GM12878 (cell line): ENCODE results near the gene DAPK2. TPM values are rescaled to one million over a fixed set of nuclear protein-coding genes. Genes with fewer than 3 reads are reported as not detected.

Experiments used
- ATAC-seq: fragments of 200-7000 bp; cut with Tn5 transposase; 3 replicates; pipeline ENCODE4 v1.9.1; 2020; ENCODE audit warnings: mild to moderate bottlenecking, moderate library complexity
- BruUV-seq: library from RNA; stranded (reverse); fragments of 400-500 nt; replicated peaks from 2 replicates; lab custom pipeline; 2021; lab: Mats Ljungman, UMichigan
- CTCF ChIA-PET: fragments of 300-600 bp; sonication (Branson Sonifier 250); formaldehyde crosslinking; extraction: SDS; loops from one replicate; lab custom pipeline; 2021; ENCODE audit warnings: inconsistent platforms; lab: Yijun Ruan, JAX
- POLR2A ChIA-PET: fragments of 350-600 bp; formaldehyde crosslinking; extraction: SDS; loops from one replicate; lab custom pipeline; 2021; ENCODE audit warnings: inconsistent platforms; lab: Charles Lee
- RAD21 ChIA-PET: fragments of 300-600 bp; sonication (Branson Sonifier 250); formaldehyde crosslinking; loops from one replicate; lab custom pipeline; 2023; ENCODE audit warnings: antibody characterized with exemption; ENCODE audit not compliant: unreplicated experiment; lab: Charles Lee
- SMC1A ChIA-PET: fragments of 300-600 bp; sonication (Branson Sonifier 250); formaldehyde crosslinking; loops from one replicate; lab custom pipeline; 2023; ENCODE audit not compliant: unreplicated experiment, uncharacterized antibody; lab: Charles Lee
- DNase-seq: peaks from one replicate; pipeline ENCODE4 v3.0.0-alpha.2; 2011; ENCODE audit warnings: low read depth, low spot score
- FAIRE-seq: peaks from 3 replicates; lab custom pipeline; 2011; peaks lifted over from hg19 to GRCh38; lab: Jason Lieb, UNC
- H2AFZ ChIP-seq: 2 replicates; pipeline ENCODE4 v1.6.0; 2011; ENCODE audit warnings: low read depth, low read length, control low read depth; ENCODE audit not compliant: control insufficient read depth
- H3K27ac ChIP-seq: 2 replicates; pipeline ENCODE4 v1.5.1; 2011; ENCODE audit warnings: control low read depth; ENCODE audit not compliant: control insufficient read depth, insufficient read depth
- H3K27me3 ChIP-seq, 2 experiments: replicated peaks in 1 of 2; 2 replicates each; pipeline versions ENCODE4 v1.6.0 to v1.6.1; 2011; ENCODE audit warnings: low read length in 1 of 2; ENCODE audit not compliant: control insufficient read depth in 2 of 2, insufficient read depth in 2 of 2
- H3K36me3 ChIP-seq, 2 experiments: 2 replicates each; pipeline ENCODE4 v1.5.1; 2011; ENCODE audit warnings: low read length in 1 of 2; ENCODE audit not compliant: control insufficient read depth in 2 of 2, insufficient read depth in 2 of 2
- H3K4me1 ChIP-seq: 2 replicates; pipeline ENCODE4 v1.6.1; 2011; ENCODE audit warnings: mild to moderate bottlenecking, low read length, moderate library complexity, mixed read lengths; ENCODE audit not compliant: control insufficient read depth, insufficient read depth
- H3K4me2 ChIP-seq: 2 replicates; pipeline ENCODE4 v1.6.0; 2011; ENCODE audit warnings: control low read depth; ENCODE audit not compliant: control insufficient read depth, insufficient read depth
- H3K4me3 ChIP-seq: fragments of 200-600 bp; sonication (generic); 2 replicates; pipeline ENCODE4 v1.5.1; 2016
- H3K79me2 ChIP-seq: 2 replicates; pipeline ENCODE4 v1.6.0; 2011; ENCODE audit warnings: low read length; ENCODE audit not compliant: control insufficient read depth, insufficient read depth
- H3K9ac ChIP-seq: 2 replicates; pipeline ENCODE4 v1.8.0; 2011; ENCODE audit warnings: low read length, control low read depth, mixed read lengths; ENCODE audit not compliant: control insufficient read depth, insufficient read depth
- H3K9me3 ChIP-seq: replicated peaks from 3 replicates; pipeline ENCODE4 v1.5.1; 2011; ENCODE audit warnings: mild to moderate bottlenecking, low read length; ENCODE audit not compliant: control insufficient read depth, insufficient read depth
- H4K20me1 ChIP-seq: 2 replicates; pipeline ENCODE4 v1.6.0; 2011; ENCODE audit not compliant: control insufficient read depth, insufficient read depth
- ASH2L ChIP-seq: fragments of 300-600, 200-600 bp; sonication (generic); IDR thresholded peaks from 2 replicates; pipeline ENCODE4 v1.6.1; 2017; ENCODE audit warnings: low read depth, mild to moderate bottlenecking, borderline replicate concordance
- BACH1 ChIP-seq: fragments of 450-650 bp; IDR thresholded peaks from 2 replicates; pipeline ENCODE4 v1.6.1; 2017; ENCODE audit warnings: mild to moderate bottlenecking, borderline replicate concordance
- CBX3 ChIP-seq: fragments of 200-600 bp; sonication (generic); IDR thresholded peaks from 2 replicates; pipeline ENCODE4 v1.6.1; 2016; ENCODE audit warnings: low read depth, borderline replicate concordance
- CREB1 ChIP-seq: IDR thresholded peaks from 2 replicates; pipeline ENCODE4 v1.6.1; 2012; ENCODE audit warnings: low read depth, mild to moderate bottlenecking, inconsistent platforms
- E2F4 ChIP-seq: IDR thresholded peaks from 2 replicates; pipeline ENCODE4 v1.6.1; 2012; ENCODE audit warnings: low read depth, low read length, improper control_type of control experiment
- EED ChIP-seq: sonication (generic); IDR thresholded peaks from 2 replicates; pipeline ENCODE4 v1.6.1; 2016; ENCODE audit warnings: antibody characterized with exemption, low read depth
- EGR1 ChIP-seq, 2 experiments: IDR thresholded peaks; 1 replicate in 1 of 2; 2 replicates in 1 of 2; pipeline ENCODE4 v1.6.1; 2011 to 2012; ENCODE audit warnings: low read depth in 2 of 2, low read length in 2 of 2, borderline replicate concordance in 1 of 2, mild to moderate bottlenecking in 1 of 2, moderate library complexity in 1 of 2
- EP300 ChIP-seq, 2 experiments: fragments of 150-350 bp in 1 of 2; IDR thresholded peaks; 2 replicates each; pipeline ENCODE4 v1.6.1; 2011 to 2012; ENCODE audit warnings: low read depth in 2 of 2, low read length in 2 of 2, borderline replicate concordance in 1 of 2, improper control_type of control experiment in 1 of 2, inconsistent platforms in 1 of 2; ENCODE audit not compliant: control insufficient read depth in 1 of 2
- KLF5 ChIP-seq: fragments of 450-650 bp; IDR thresholded peaks from 2 replicates; pipeline ENCODE4 v1.6.1; 2014; ENCODE audit warnings: mild to moderate bottlenecking; ENCODE audit not compliant: partially characterized antibody
- NKRF ChIP-seq: fragments of 450-650 bp; conservative IDR thresholded peaks from 2 replicates; pipeline ENCODE4 v1.6.1; 2017; ENCODE audit warnings: mild to moderate bottlenecking, moderate library complexity
- NR2C2 ChIP-seq: IDR thresholded peaks from 2 replicates; pipeline ENCODE4 v1.6.1; 2011; ENCODE audit warnings: borderline replicate concordance, low read depth; ENCODE audit not compliant: control insufficient read depth, insufficient read length
- RUNX3 ChIP-seq: IDR thresholded peaks from 2 replicates; pipeline ENCODE4 v1.6.1; 2012; ENCODE audit warnings: low read length, inconsistent platforms
- SPI1 ChIP-seq: IDR thresholded peaks from 2 replicates; pipeline ENCODE4 v1.6.1; 2011; ENCODE audit warnings: low read depth, mild to moderate bottlenecking, low read length, moderate library complexity, borderline replicate concordance; ENCODE audit not compliant: insufficient read depth
- TBL1XR1 ChIP-seq: IDR thresholded peaks from 2 replicates; pipeline ENCODE4 v1.6.1; 2012; ENCODE audit warnings: low read depth, low read length, improper control_type of control experiment
- ZBED1 ChIP-seq: IDR thresholded peaks from 2 replicates; pipeline ENCODE4 v1.6.1; 2016; ENCODE audit warnings: borderline replicate concordance
- ZNF217 ChIP-seq: fragments of 450-650 bp; IDR thresholded peaks from 2 replicates; pipeline ENCODE4 v1.6.1; 2017; ENCODE audit warnings: antibody characterized with exemption, mild to moderate bottlenecking
- ZNF622 ChIP-seq: fragments of 450-650 bp; IDR thresholded peaks from 2 replicates; pipeline ENCODE4 v1.6.1; 2017; ENCODE audit warnings: mild to moderate bottlenecking, inconsistent platforms
- ZZZ3 ChIP-seq: IDR thresholded peaks from 2 replicates; pipeline ENCODE4 v1.6.1; 2011; ENCODE audit warnings: low read depth; ENCODE audit not compliant: control insufficient read depth, insufficient read length
- WGBS: methylation state at CpG from one replicate; pipeline ENCODE4 v1.1.6; 2016; ENCODE audit warnings: low lambda C conversion rate; ENCODE audit not compliant: insufficient replicate concordance, insufficient coverage; ENCODE audit errors: missing lambda C conversion rate; 5-methylcytosine and 5-hydroxymethylcytosine counted together
- in situ Hi-C: fragments of 300-500 bp; cut with MboI; formaldehyde crosslinking; loops from 9 replicates; pipeline ENCODE4 v1.14.3; 2018; ENCODE audit warnings: mixed read lengths
- intact Hi-C: fragments of 100-400 bp; cut with micrococcal nuclease; formaldehyde crosslinking; loops from one replicate; pipeline ENCODE4 v1.14.2; 2022; ENCODE audit not compliant: unreplicated experiment
- polyA plus RNA-seq, 11 experiments: library from polyadenylated mRNA; depleted of rRNA in 4 of 11; unstranded in 6 of 11; stranded (reverse) in 5 of 11; fragments of >200 nt; fragmentation: Nextera tagmentation in 4 of 11; fragmentation: Illumina TruSeq in 1 of 11; extraction: Ambion mirVana in 4 of 11; extraction: Trizol in 1 of 11; gene quantifications; 1 replicate in 1 of 11; 2 replicates in 10 of 11; pipeline versions ENCODE4 v1.2.1 to v1.2.3, GENCODE V29; 2011 to 2016; ENCODE audit warnings: inconsistent platforms in 2 of 11, missing spikeins in 2 of 11, low read depth in 1 of 11
- total RNA-seq, 4 experiments: library from RNA; depleted of rRNA in 3 of 4; stranded (reverse); fragments of >200 nt in 3 of 4; fragmentation: Illumina TruSeq in 1 of 4; extraction: Trizol in 1 of 4; gene quantifications; 2 replicates each; pipeline versions ENCODE4 v1.2.1 to v1.2.3, GENCODE V29; 2013 to 2021

DAPK2 gene
- total and polyA plus RNA-seq, 10 of the 15 experiments (the other 5 are each of a cell fraction or from before 2014, with no cell fraction given), result 0.69 to 8.4 (median 4.1) TPM

GRCh38 chr15:64003182-64003581 lies 43.1 kb downstream of the DAPK2 start:
- no peak overlapping the region for H3K4me2 ChIP-seq
- no peak for ATAC-seq
- no TSS peak for BruUV-seq
- intact Hi-C loops, result no loop called here
- no peak overlapping the region for H3K9ac ChIP-seq
- no peaks in the 10 kb centered on the region for H4K20me1 ChIP-seq
- FAIRE-seq, result no peak
- H3K27me3 ChIP-seq, result no peaks in the 10 kb centered on the region
- in situ Hi-C loops, result no loop called here
- no peak for DNase-seq
- CTCF ChIA-PET, result interaction anchor here (0.6 to 1.4 kb wide), 3 partner anchors 16 to 406 kb away, joined by 3 to 6 read pairs (median 3); no protein-coding TSS in a partner anchor
- H3K79me2 ChIP-seq, result peaks cover under 1% of the 10 kb centered on the region
- H3K4me1 ChIP-seq, result peaks cover 17% of the 10 kb centered on the region
- RAD21 ChIA-PET, result interaction anchor here (2.0 kb wide), 1 partner anchor 42 kb away, joined by 7 read pairs; the partner anchor contains the start of gene DAPK2
- H3K9me3 ChIP-seq, result no peaks in the 10 kb centered on the region
- H3K36me3 ChIP-seq, result 0 out of 4 replicates have a peak, but pooled peaks cover 0 to 2% of the 10 kb centered on the region in 2 experiments
- H3K27ac ChIP-seq, result no peak overlapping the region
- 88% methylated on average over 4 of the region's 4 CpGs for WGBS
- H3K4me3 ChIP-seq, result no peak overlapping the region
- SMC1A ChIA-PET, result interaction anchor here (2.5 kb wide), 1 partner anchor 11 kb away, joined by 8 read pairs; no protein-coding TSS in a partner anchor
- POLR2A ChIA-PET, result no interaction called here
- TF ChIP-seq ASH2L (no peak), ZNF217 (no peak), KLF5 (no peak), EED (no peak), E2F4 (no peak), BACH1 (no peak), ZZZ3 (no peak), CBX3 (no peak), NKRF (no peak), EGR1 (IDR thresholded peaks at IDR 0.05; ENCODE audit: borderline replicate concordance in 1 of 2, low read depth in 2 of 2, low read length in 2 of 2) (no peak), RUNX3 (no peak), NR2C2 (no peak), CREB1 (no peak), ZBED1 (no peak), EP300 (IDR thresholded peaks at IDR 0.05; ENCODE audit: borderline replicate concordance in 1 of 2, control insufficient read depth in 1 of 2, low read depth in 2 of 2, low read length in 2 of 2) (no peak), ZNF622 (no peak), TBL1XR1 (no peak), SPI1 (no peak)
- TF ChIP-seq, all 136 proteins: peak for 0
- H2AFZ ChIP-seq, result no peak overlapping the region
